Effector memory CD8-positive, alpha-beta T cell (primary cell): ENCODE measurements around the gene KRABD2.
"Not testable (repeated sequence)": the region's sequence is repeated elsewhere in the genome, so short reads cannot be mapped to it uniquely, and the experiment has no call there.

ENCODE experiments used
- ATAC-seq: fragments of 150-1000 bp; cut with Tn5 transposase; replicated peaks from 2 replicates; pipeline ENCODE4 v1.10.0; 2021; ENCODE audit warnings: mild to moderate bottlenecking, moderate library complexity
- DNase-seq, 3 experiments: peaks; one replicate each; pipeline ENCODE4 v3.0.0; 2021
- H3K27ac Mint-ChIP-seq, 2 donors: one replicate each; pipeline ENCODE4 v1.8.0; 2022; ENCODE audit warnings: mild to moderate bottlenecking in 2 of 2, mixed read lengths in 2 of 2, moderate library complexity in 2 of 2
- H3K27me3 Mint-ChIP-seq, 2 donors: one replicate each; pipeline ENCODE4 v1.8.0; 2022; ENCODE audit warnings: mixed read lengths in 2 of 2
- H3K36me3 Mint-ChIP-seq: one replicate; pipeline ENCODE4 v1.8.0; 2022; ENCODE audit warnings: mild to moderate bottlenecking, moderate library complexity, mixed read lengths; ENCODE audit not compliant: insufficient read depth
- H3K4me1 Mint-ChIP-seq, 2 donors: one replicate each; pipeline ENCODE4 v1.8.0; 2022; ENCODE audit warnings: low read depth in 2 of 2, mixed read lengths in 2 of 2
- H3K4me3 Mint-ChIP-seq, 2 donors: one replicate each; pipeline ENCODE4 v1.8.0; 2022; ENCODE audit warnings: mild to moderate bottlenecking in 2 of 2, mixed read lengths in 2 of 2, moderate library complexity in 2 of 2
- H3K9me3 Mint-ChIP-seq, 2 donors: one replicate each; pipeline ENCODE4 v1.8.0; 2022; ENCODE audit warnings: mixed read lengths in 2 of 2

Gene KRABD2

DNA sequence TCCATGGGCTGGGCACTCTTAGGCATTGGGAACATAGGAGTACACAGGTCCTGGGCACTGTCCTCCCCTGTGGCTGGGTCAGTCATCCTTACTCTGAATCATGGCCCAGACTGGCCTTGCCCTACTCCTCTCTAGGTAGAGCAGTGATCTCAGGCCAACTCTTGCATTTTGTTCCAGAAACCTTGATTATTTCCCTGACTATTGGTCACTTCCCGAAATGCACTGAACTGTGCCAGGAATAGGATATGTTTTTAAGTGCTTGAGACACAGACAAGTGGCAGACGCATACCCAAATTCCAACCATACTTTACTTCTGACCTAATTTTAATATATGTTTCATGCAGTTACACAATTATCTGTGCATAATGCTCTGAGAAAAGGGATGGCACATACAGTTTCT is 10.3 kb downstream of the KRABD2 start:
- Mint-ChIP-seq H3K27me3 (no peaks in the 10 kb centered on the region), H3K4me3 (no peak overlapping the region), H3K9me3 (no peaks in the 10 kb centered on the region), H3K4me1 (no peaks in the 10 kb centered on the region), H3K36me3 (peaks cover 15% of the 10 kb centered on the region), H3K27ac (no peak overlapping the region)
- DNase-seq (no peak), ATAC-seq (no peak)

DNA sequence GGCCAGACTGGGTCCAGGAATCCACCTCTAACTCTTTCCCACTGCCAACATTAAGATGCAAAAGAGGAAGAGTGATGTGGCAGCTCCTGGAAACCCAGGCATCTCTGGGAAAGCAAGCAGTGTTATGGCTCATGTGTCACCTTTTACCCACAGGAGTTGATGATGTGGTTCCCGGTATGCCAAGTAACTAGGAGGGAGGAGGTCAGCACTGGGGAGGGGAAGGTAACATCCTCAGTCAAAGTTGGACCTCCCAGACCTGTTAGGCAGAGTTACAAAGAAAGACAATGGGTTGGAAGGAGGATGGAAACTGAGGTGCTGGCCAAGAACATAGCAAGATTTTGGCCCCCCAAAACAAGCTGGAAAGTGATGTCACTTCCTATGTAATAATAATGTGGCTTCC is 11.4 kb downstream of the KRABD2 start:
- DNase-seq (no peak), ATAC-seq (no peak)
- no peaks in the 10 kb centered on the region for H3K4me1 Mint-ChIP-seq
- H3K9me3 Mint-ChIP-seq, result no peaks in the 10 kb centered on the region
- H3K27ac Mint-ChIP-seq, result no peak overlapping the region
- no peak overlapping the region for H3K4me3 Mint-ChIP-seq
- no peaks in the 10 kb centered on the region for H3K27me3 Mint-ChIP-seq
- H3K36me3 Mint-ChIP-seq, result peaks cover 15% of the 10 kb centered on the region

DNA sequence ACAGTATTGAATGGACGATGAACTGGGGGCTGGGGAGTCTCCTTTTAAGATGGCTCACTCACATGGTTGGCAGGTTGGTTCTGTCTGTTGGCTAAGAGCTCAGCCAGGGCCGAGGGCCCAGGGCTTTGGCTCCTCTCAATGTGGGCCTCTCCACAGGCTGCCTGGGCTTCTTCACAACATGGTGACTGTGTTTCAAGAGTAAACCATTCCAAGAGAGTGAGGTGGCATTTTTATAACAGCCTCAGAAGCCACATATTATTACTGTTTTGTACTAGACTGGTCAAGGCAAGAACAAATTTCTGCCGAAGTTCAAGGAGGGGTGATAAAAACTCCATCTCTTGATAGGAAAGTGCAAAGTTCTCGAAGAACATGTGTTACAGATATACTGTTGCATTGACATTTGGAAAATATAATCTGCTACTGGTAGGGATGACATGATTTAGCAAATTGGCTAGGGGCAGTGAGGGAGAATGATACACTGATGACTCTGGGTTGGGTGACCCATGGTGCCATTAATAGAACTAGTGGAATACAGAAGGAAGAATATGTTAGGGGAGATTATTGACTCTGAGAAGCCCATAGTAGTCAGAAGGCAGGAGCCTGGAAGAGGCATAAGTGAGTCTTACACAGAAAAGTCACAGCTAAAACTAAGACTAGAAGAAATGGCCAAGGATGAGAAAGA is 13.7 kb downstream of the KRABD2 start:
- DNase-seq, result no peak
- Mint-ChIP-seq H3K27me3 (no peaks in the 10 kb centered on the region), H3K9me3 (no peaks in the 10 kb centered on the region), H3K4me3 (no peak overlapping the region), H3K4me1 (no peaks in the 10 kb centered on the region), H3K36me3 (peaks cover 8% of the 10 kb centered on the region), H3K27ac (no peak overlapping the region)
- ATAC-seq, result no peak

DNA sequence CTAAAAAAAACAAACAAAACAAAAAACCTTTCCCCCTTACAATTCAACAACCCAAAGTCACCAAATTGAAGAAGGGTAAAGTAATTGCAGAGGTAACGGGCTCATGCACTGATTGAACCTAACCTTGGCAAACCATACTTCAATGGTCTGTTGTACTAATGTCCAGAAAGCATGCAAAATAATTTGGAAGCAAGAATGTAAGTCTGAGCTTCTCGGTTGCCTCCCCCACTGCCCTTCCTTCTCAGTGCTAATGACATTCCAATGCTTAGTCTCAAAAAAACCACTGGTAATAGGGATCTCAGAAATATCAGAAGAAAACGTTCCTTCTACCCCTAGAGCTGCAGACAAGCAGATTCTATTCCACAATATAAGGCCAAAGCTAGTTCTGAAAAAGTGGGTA is 15.8 kb downstream of the KRABD2 start:
- Mint-ChIP-seq H3K27ac (no peak overlapping the region), H3K4me3 (no peak overlapping the region), H3K36me3 (no peaks in the 10 kb centered on the region), H3K27me3 (no peaks in the 10 kb centered on the region), H3K9me3 (no peaks in the 10 kb centered on the region), H3K4me1 (no peaks in the 10 kb centered on the region)
- ATAC-seq, result no peak
- DNase-seq, result no peak

DNA sequence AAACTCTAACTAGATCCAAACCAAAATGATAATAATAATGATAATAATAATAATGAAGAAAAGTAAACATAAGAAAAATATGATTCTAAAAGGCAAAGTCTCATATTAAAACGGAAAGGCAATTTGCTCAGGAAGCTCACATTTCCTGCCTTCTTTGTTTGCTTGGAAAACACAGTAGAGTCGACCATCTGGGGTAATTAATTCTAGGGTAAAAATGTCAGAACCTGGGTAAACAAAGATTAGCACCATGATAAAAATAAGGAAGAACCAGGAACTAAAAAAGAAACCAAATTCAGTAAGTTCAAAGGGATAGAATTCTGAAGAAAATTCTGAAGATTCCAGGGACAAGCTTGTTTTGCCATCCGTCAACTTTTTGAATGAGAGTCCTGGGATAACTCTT is 16.2 kb downstream of the KRABD2 start:
- no peaks in the 10 kb centered on the region for H3K4me1 Mint-ChIP-seq
- ATAC-seq (no peak), DNase-seq (no peak)
- H3K4me3 Mint-ChIP-seq, result no peak overlapping the region
- no peak overlapping the region for H3K27ac Mint-ChIP-seq
- no peaks in the 10 kb centered on the region for H3K27me3 Mint-ChIP-seq
- H3K36me3 Mint-ChIP-seq, result no peaks in the 10 kb centered on the region
- H3K9me3 Mint-ChIP-seq, result no peaks in the 10 kb centered on the region

DNA sequence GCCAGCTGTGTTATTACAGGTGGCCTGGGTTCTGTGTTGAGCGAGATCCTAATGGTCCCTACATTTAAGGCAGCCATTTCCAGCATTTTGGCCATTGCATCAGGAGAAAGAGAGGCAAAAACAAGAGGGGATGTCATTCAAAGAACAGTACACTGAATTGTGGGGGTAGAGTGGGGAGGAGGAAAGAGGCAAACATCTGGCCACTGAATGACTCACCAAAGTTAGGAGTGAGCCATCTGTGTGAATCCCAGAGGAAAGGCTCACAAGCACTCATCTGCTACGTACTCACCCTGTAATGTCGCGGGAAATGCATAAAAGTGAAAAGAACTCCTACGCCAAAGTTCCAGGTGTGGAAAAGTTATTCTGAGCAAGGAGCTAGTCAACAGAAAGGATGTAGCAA is 16.7 kb downstream of the KRABD2 start:
- no peaks in the 10 kb centered on the region for H3K27me3 Mint-ChIP-seq
- no peaks in the 10 kb centered on the region for H3K9me3 Mint-ChIP-seq
- H3K36me3 Mint-ChIP-seq, result no peaks in the 10 kb centered on the region
- ATAC-seq (no peak), DNase-seq (no peak)
- no peaks in the 10 kb centered on the region for H3K4me1 Mint-ChIP-seq
- no peak overlapping the region for H3K27ac Mint-ChIP-seq
- H3K4me3 Mint-ChIP-seq, result no peak overlapping the region

DNA sequence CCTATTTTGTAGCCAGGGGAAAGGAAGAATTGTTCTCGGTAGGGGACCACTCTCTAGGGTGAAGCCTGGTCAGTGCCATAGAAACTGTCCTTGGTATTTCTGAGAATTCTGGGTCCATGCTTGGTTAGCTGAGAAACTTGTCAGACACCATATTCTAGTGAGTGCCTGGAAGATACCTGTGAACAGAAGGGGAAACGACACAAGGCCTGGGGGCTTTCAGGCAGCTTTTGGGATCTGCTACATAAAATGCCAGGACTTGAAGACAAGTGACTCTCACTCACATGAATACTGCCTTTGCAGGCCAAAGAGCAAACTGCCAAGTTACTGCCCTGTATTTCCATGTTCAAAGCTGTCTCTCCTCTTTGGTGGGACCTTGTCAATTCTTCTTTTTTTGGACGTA is 18.6 kb downstream of the KRABD2 start:
- Mint-ChIP-seq H3K27ac (no peak overlapping the region), H3K36me3 (no peaks in the 10 kb centered on the region), H3K27me3 (peaks cover 0 to 9% of the 10 kb centered on the region in 2 donors), H3K4me1 (no peaks in the 10 kb centered on the region), H3K4me3 (no peak overlapping the region), H3K9me3 (no peaks in the 10 kb centered on the region)
- ATAC-seq, result no peak
- DNase-seq, result no peak

DNA sequence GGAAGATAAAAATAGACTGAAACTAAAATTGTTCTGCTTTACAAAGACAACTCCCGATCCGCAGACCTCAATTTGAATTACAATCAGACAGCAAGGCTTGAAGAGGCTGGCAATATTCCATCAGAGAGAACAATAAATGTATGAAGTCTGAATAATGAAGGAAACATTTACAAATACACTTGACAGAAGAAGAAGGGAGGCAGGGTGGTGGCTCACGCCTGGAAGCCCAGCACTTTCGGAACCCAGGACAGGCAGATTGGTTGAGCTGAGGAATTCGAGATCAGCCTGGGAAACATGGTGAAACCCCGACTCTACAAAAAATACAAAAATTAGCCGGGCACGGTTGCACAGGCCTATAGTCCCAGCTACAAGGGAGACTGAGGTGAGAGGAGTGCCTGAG is 22.3 kb downstream of the KRABD2 start:
- ATAC-seq, result no peak
- Mint-ChIP-seq H3K27ac (no peak overlapping the region), H3K9me3 (no peaks in the 10 kb centered on the region), H3K36me3 (no peaks in the 10 kb centered on the region), H3K4me3 (no peak overlapping the region), H3K4me1 (no peaks in the 10 kb centered on the region), H3K27me3 (peaks cover 11 to 24% of the 10 kb centered on the region in 2 donors)
- DNase-seq, result no peak

DNA sequence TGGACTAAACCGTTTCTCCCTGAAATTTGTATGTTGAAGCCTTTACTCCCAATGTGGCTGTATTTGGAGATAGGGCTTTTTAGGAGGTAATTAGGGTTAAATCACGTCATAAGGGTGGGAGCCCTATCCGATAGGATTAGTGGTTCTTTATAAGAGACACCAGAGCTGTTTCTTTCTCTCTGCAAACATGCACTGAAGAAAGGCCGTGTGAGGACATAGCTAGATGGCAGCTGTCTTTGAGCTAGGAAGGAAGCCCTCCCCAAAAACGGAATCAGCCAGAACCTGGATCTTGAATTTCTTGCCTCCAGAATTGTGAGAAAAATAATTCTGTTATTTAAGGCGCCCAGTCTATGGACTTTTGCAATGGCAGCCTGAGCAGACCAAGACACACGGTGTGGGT is 22.8 kb downstream of the KRABD2 start:
- no peaks in the 10 kb centered on the region for H3K9me3 Mint-ChIP-seq
- H3K4me3 Mint-ChIP-seq, result no peak overlapping the region
- H3K27me3 Mint-ChIP-seq, result peaks cover 11 to 24% of the 10 kb centered on the region in 2 donors
- H3K27ac Mint-ChIP-seq, result no peak overlapping the region
- ATAC-seq, result no peak
- no peaks in the 10 kb centered on the region for H3K4me1 Mint-ChIP-seq
- H3K36me3 Mint-ChIP-seq, result no peaks in the 10 kb centered on the region
- DNase-seq, result no peak

DNA sequence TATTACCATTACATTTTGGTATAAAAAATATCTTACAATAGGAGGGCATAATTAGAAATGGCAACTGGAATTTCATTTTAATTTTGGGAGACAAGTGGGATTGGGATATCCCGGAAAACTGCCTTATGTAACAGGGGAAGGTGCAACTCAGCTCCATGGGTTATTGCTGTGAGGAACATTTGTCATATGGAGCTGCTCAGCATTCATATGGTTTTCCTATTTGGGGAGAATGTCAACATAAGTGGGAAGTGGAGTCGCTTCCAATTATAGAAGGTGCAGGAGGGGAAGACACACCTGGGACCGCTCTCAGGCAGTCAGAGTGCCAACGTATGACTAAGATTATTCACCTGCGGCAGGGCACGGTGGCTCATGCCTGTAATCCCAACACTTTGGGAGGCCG is 26.2 kb downstream of the KRABD2 start:
- no peak overlapping the region for H3K27ac Mint-ChIP-seq
- ATAC-seq, result no peak

DNA sequence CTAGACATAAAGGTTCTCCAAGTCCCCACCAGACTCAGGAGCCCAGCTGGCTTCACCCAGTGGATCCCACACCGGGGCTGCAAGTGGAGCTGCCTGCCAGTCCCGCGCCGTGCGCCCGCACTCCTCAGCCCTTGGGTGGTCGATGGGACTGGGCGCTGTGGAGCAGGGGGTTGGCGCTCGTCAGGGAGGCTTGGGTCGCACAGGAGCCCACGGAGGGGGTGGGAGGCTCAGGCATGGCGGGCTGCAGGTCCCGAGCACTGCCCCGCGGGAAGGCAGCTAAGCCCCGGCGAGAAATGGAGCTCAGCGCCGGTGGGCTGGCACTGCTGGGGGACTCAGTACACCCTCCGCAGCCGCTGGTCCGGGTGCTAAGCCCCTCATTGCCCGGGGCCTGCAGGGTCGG is 29.5 kb downstream of the KRABD2 start:
- not testable (repeated sequence) for DNase-seq, H3K27ac Mint-ChIP-seq, H3K36me3 Mint-ChIP-seq, H3K9me3 Mint-ChIP-seq, H3K4me1 Mint-ChIP-seq, H3K4me3 Mint-ChIP-seq, ATAC-seq
- H3K27me3 Mint-ChIP-seq, result peaks cover 32 to 49% of the 10 kb centered on the region in 2 donors

More for the DNA sequence above, 26.2 kb downstream of the KRABD2 start:
- H3K27me3 Mint-ChIP-seq, result peaks cover 32 to 51% of the 10 kb centered on the region in 2 donors
- H3K9me3 Mint-ChIP-seq, result no peaks in the 10 kb centered on the region
- no peaks in the 10 kb centered on the region for H3K4me1 Mint-ChIP-seq
- no peak for DNase-seq
- H3K4me3 Mint-ChIP-seq, result no peak overlapping the region
- H3K36me3 Mint-ChIP-seq, result no peaks in the 10 kb centered on the region

DNA sequence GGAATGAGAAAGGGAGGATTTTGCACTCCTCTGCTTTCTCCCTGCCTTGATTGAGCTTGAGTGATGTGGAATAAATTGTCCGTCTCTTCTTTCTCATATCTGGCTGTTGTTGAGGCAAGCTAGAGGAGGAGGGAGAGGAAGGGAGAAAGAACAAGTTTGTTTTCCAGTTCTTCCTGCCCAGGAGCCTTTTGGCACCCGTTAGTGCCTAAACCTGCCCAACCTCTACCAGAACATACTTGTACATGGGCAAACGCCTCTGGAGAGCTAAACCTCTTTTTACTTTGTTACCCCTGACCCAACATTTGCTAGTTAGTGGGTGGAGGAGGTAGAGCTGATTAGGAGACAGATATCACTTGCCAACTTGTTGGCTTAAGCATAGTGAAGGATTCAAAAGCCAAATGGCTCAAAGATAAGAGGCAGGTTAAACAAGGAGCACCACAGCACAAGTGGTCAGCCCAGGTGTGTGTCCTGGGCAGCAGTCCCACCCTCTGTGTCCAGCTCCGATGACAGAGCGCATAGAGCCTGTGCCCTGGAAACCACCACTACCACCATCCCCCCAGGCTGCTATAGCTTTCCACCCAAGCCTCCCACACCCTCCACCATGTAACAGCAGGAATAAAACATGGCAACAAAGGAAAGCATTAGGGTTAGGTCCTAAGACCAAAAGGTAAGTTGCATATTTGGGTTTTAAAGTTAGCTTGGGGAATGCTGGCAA is 30.4 kb downstream of the KRABD2 start:
- no peak for ATAC-seq
- DNase-seq, result no peak
- no peaks in the 10 kb centered on the region for H3K4me1 Mint-ChIP-seq
- H3K4me3 Mint-ChIP-seq, result no peak overlapping the region
- H3K27ac Mint-ChIP-seq, result no peak overlapping the region
- H3K36me3 Mint-ChIP-seq, result no peaks in the 10 kb centered on the region
- peaks cover 32 to 49% of the 10 kb centered on the region in 2 donors for H3K27me3 Mint-ChIP-seq
- no peaks in the 10 kb centered on the region for H3K9me3 Mint-ChIP-seq

DNA sequence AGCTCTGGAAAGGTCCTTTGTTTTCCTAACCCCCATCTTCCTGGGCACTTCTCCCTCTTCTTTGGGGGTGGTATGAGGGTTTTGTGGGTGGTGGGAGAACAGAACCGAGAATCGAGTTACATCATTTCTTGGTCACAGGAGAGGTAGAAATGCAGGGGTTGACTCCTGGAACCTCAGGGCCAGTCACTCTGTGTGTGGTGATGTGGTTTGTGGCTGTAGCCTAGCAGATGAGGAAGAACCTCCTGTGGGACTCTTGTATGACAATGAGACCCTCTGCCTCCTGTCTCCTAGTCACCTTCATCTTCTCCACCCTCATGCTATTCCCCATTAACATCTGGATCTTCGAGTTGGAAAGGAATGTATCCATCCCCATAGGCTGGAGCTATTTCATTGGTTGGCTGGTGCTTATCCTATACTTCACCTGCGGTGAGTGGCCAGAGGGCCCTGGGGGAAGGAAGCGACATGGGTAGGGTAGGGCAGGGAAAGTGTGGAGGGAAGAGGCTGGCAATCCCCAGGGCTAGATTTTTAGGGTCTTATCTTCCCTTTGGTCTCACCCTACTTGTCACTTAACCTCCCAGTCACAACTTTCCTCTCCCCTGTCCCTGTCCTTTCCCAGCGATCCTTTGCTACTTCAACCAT is 31.3 kb downstream of the KRABD2 start:
- Mint-ChIP-seq H3K27ac (no peak overlapping the region), H3K9me3 (no peaks in the 10 kb centered on the region), H3K4me1 (no peaks in the 10 kb centered on the region), H3K36me3 (no peaks in the 10 kb centered on the region), H3K4me3 (no peak overlapping the region), H3K27me3 (peaks cover 29 to 44% of the 10 kb centered on the region in 2 donors)
- ATAC-seq, result no peak
- DNase-seq, result no peak

DNA sequence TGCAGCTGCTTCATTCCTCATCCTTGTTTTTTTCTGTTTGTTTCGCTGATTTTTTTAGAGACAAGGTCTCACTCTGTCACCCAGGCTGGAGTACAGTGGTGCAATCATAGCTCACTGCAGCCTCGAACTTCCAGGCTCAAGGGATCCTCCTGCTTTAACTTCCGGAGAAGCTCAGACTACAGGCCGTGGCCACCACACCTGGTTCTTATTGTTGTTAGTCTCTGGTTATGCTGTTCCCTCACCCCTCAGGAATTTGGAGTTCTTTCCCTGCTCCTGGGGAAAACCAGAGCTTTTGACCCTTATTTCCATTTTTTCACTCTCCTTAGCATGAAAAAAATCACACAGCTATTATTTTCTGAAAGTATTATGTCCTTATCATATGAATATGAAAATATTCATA is 35.0 kb downstream of the KRABD2 start:
- no peaks in the 10 kb centered on the region for H3K36me3 Mint-ChIP-seq
- no peak overlapping the region for H3K27ac Mint-ChIP-seq
- DNase-seq, result no peak
- H3K9me3 Mint-ChIP-seq, result no peaks in the 10 kb centered on the region
- H3K27me3 Mint-ChIP-seq, result peaks cover 10 to 21% of the 10 kb centered on the region in 2 donors
- H3K4me1 Mint-ChIP-seq, result peaks cover 5 to 8% of the 10 kb centered on the region in 2 donors
- no peak overlapping the region for H3K4me3 Mint-ChIP-seq
- ATAC-seq, result no peak
